Mesendoderm (in vitro differentiated cells): ENCODE data around the gene ESAM. TPM values are rescaled to one million over a fixed set of nuclear protein-coding genes. Genes with fewer than 3 reads are reported as not detected.

ENCODE experiments used
- DNase-seq: peaks from one replicate; pipeline ENCODE4 v3.0.0; 2013
- H2AK5ac ChIP-seq: 2 replicates; pipeline ENCODE4 v1.6.1; 2013; ENCODE audit warnings: low read length, inconsistent platforms
- H2BK120ac ChIP-seq: 2 replicates; pipeline ENCODE4 v1.6.1; 2013; ENCODE audit warnings: low read depth, mild to moderate bottlenecking, low read length, moderate library complexity, mixed read lengths
- H2BK15ac ChIP-seq: replicated peaks from 2 replicates; pipeline ENCODE4 v1.6.1; 2013; ENCODE audit warnings: low read depth, mild to moderate bottlenecking, moderate library complexity
- H2BK5ac ChIP-seq: 2 replicates; pipeline ENCODE4 v1.6.1; 2013; ENCODE audit warnings: low read length, inconsistent platforms
- H3K18ac ChIP-seq: 2 replicates; pipeline ENCODE4 v1.6.1; 2013; ENCODE audit warnings: mild to moderate bottlenecking, low read length, mixed read lengths
- H3K23ac ChIP-seq: one replicate; pipeline ENCODE4 v1.6.1; 2013; ENCODE audit warnings: low read length
- H3K27ac ChIP-seq: 2 replicates; pipeline ENCODE4 v1.5.1; 2013; ENCODE audit warnings: low read depth, mild to moderate bottlenecking, inconsistent platforms, low read length, moderate library complexity
- H3K27me3 ChIP-seq: 2 replicates; pipeline ENCODE4 v1.6.1; 2013; ENCODE audit warnings: low read length, control low read depth, mild to moderate bottlenecking, inconsistent platforms; ENCODE audit not compliant: insufficient read depth, poor library complexity
- H3K36me3 ChIP-seq: 2 replicates; pipeline ENCODE4 v1.6.1; 2013; ENCODE audit warnings: low read length, inconsistent platforms; ENCODE audit not compliant: control insufficient read depth, insufficient read depth
- H3K4ac ChIP-seq: one replicate; pipeline ENCODE4 v1.6.1; 2013; ENCODE audit warnings: low read depth, mild to moderate bottlenecking, low read length, moderate library complexity
- H3K4me1 ChIP-seq: 2 replicates; pipeline ENCODE4 v1.6.1; 2013; ENCODE audit warnings: low read depth, low read length, inconsistent platforms; ENCODE audit not compliant: control insufficient read depth
- H3K4me2 ChIP-seq: 2 replicates; pipeline ENCODE4 v1.6.1; 2013; ENCODE audit warnings: low read length
- H3K4me3 ChIP-seq: 2 replicates; pipeline ENCODE4 v1.5.1; 2013; ENCODE audit warnings: mild to moderate bottlenecking, low read length
- H3K56ac ChIP-seq: one replicate; pipeline ENCODE4 v1.6.1; 2013; ENCODE audit warnings: low read length
- H3K79me1 ChIP-seq: 2 replicates; pipeline ENCODE4 v1.6.1; 2013; ENCODE audit warnings: low read length, inconsistent platforms
- H3K79me2 ChIP-seq: 2 replicates; pipeline ENCODE4 v1.6.1; 2013; ENCODE audit warnings: mild to moderate bottlenecking, low read length; ENCODE audit not compliant: control insufficient read depth, insufficient read depth
- H3K9ac ChIP-seq: 2 replicates; pipeline ENCODE4 v1.6.1; 2013; ENCODE audit warnings: low read length, inconsistent platforms
- H4K5ac ChIP-seq: one replicate; pipeline ENCODE4 v1.6.1; 2013; ENCODE audit warnings: low read length
- H4K8ac ChIP-seq: one replicate; pipeline ENCODE4 v1.6.1; 2013; ENCODE audit warnings: low read depth, mild to moderate bottlenecking, control low read depth, low read length, moderate library complexity
- WGBS: extraction: QIAGEN DNeasy Blood & Tissue Kit; methylation state at CpG from one replicate; pipeline ENCODE4 v1.1.7; 2013; ENCODE audit warnings: low lambda C conversion rate, missing lambda C conversion rate; ENCODE audit not compliant: insufficient coverage; ENCODE audit errors: extremely low coverage; 5-methylcytosine and 5-hydroxymethylcytosine counted together
- polyA plus RNA-seq, 2 experiments: library from polyadenylated mRNA; stranded (reverse); fragments of 200-250 nt; gene quantifications; one replicate each; pipeline ENCODE4 v1.2.3, GENCODE V29; 2013

Gene ESAM
- 0.21 TPM for polyA plus RNA-seq (2013, experiment 1 of 2)
- 0.14 TPM for polyA plus RNA-seq (2013, experiment 2 of 2)

- Histone ChIP-seq H3K79me2 (no peaks in the 10 kb centered on the region), H3K27ac (no peak within 1 kb of the TSS)
- DNase-seq, result peak; percentile 58
Observed at GRCh38 chr11:124762105-124762623, at the start of gene ESAM. Gene ESAM (minus strand): TSS chr11:124762290. CDS start chr11:124762154, 136 bp downstream.

GRCh38 chr11:124811399-124812125 is 49.5 kb upstream of the ESAM start:
- H3K79me2 ChIP-seq, result no peaks in the 10 kb centered on the region
- no peak overlapping the region for H4K5ac ChIP-seq
- no peak overlapping the region for H2BK120ac ChIP-seq
- no peak overlapping the region for H2BK5ac ChIP-seq
- H3K4me1 ChIP-seq, result no peaks in the 10 kb centered on the region
- H3K36me3 ChIP-seq, result no peaks in the 10 kb centered on the region
- WGBS, result no CpG with 5 or more reads among the region's 10 CpGs
- H3K56ac ChIP-seq, result no peak overlapping the region
- no peak overlapping the region for H2AK5ac ChIP-seq
- H4K8ac ChIP-seq, result no peak overlapping the region
- H3K27me3 ChIP-seq, result peaks cover 1% of the 10 kb centered on the region
- DNase-seq, result no peak
- no peak overlapping the region for H3K9ac ChIP-seq
- no peak overlapping the region for H3K4me3 ChIP-seq
- no peak overlapping the region for H3K4me2 ChIP-seq
- H3K18ac ChIP-seq, result no peak overlapping the region
- H3K79me1 ChIP-seq, result no peaks in the 10 kb centered on the region
- no peak overlapping the region for H3K23ac ChIP-seq
- H3K4ac ChIP-seq, result no peak overlapping the region
- H3K27ac ChIP-seq, result no peak overlapping the region
- H2BK15ac ChIP-seq, result no peak overlapping the region

More at GRCh38 chr11:124762105-124762623, at the start of gene ESAM:
- Histone ChIP-seq H3K4me3 (peak within 1 kb of the TSS; percentile 15), H3K36me3 (peaks cover 1% of the 10 kb centered on the region), H2AK5ac (no peak within 1 kb of the TSS), H3K23ac (no peak within 1 kb of the TSS), H3K56ac (peak within 1 kb of the TSS; percentile 76), H4K5ac (no peak within 1 kb of the TSS), H3K9ac (peak within 1 kb of the TSS; percentile 63), H3K79me1 (no peaks in the 10 kb centered on the region), H2BK15ac (no peak within 1 kb of the TSS), H2BK120ac (no peak within 1 kb of the TSS), H3K27me3 (peaks cover 44% of the 10 kb centered on the region), H3K18ac (no peak within 1 kb of the TSS), H3K4me2 (peak within 1 kb of the TSS; percentile 49), H2BK5ac (no peak within 1 kb of the TSS), H3K4me1 (peaks cover 3% of the 10 kb centered on the region), H3K4ac (no peak within 1 kb of the TSS), H4K8ac (no peak within 1 kb of the TSS)
- no CpG with 5 or more reads among the region's 55 CpGs for WGBS

GRCh38 chr11:124807660-124808270 is 45.7 kb upstream of the ESAM start:
- H3K18ac ChIP-seq, result no peak overlapping the region
- no peak overlapping the region for H3K4me3 ChIP-seq
- no peak overlapping the region for H4K8ac ChIP-seq
- no peak overlapping the region for H3K56ac ChIP-seq
- H3K27ac ChIP-seq, result no peak overlapping the region
- H2AK5ac ChIP-seq, result no peak overlapping the region
- H3K36me3 ChIP-seq, result no peaks in the 10 kb centered on the region
- no peak overlapping the region for H3K4me2 ChIP-seq
- DNase-seq, result no peak
- H2BK15ac ChIP-seq, result no peak overlapping the region
- no peak overlapping the region for H2BK5ac ChIP-seq
- H4K5ac ChIP-seq, result no peak overlapping the region
- WGBS, result no CpG with 5 or more reads among the region's 6 CpGs
- H2BK120ac ChIP-seq, result no peak overlapping the region
- no peak overlapping the region for H3K9ac ChIP-seq
- H3K79me1 ChIP-seq, result no peaks in the 10 kb centered on the region
- H3K4ac ChIP-seq, result no peak overlapping the region
- no peak overlapping the region for H3K23ac ChIP-seq
- H3K27me3 ChIP-seq, result no peaks in the 10 kb centered on the region
- no peaks in the 10 kb centered on the region for H3K79me2 ChIP-seq
- H3K4me1 ChIP-seq, result no peaks in the 10 kb centered on the region

GRCh38 chr11:124807201-124807600 is 45.1 kb upstream of the ESAM start:
- Histone ChIP-seq H3K79me2 (no peaks in the 10 kb centered on the region), H3K18ac (no peak overlapping the region), H3K4ac (no peak overlapping the region), H2BK5ac (no peak overlapping the region), H3K4me1 (no peaks in the 10 kb centered on the region), H3K4me2 (no peak overlapping the region), H3K4me3 (no peak overlapping the region), H3K23ac (no peak overlapping the region), H3K27ac (no peak overlapping the region), H4K5ac (no peak overlapping the region), H3K9ac (no peak overlapping the region), H4K8ac (no peak overlapping the region), H3K36me3 (no peaks in the 10 kb centered on the region), H2AK5ac (no peak overlapping the region), H3K27me3 (no peaks in the 10 kb centered on the region), H2BK120ac (no peak overlapping the region), H3K56ac (no peak overlapping the region), H2BK15ac (no peak overlapping the region), H3K79me1 (no peaks in the 10 kb centered on the region)
- no CpG with 5 or more reads among the region's 5 CpGs for WGBS
- no peak for DNase-seq

GRCh38 chr11:124804884-124805283 is 42.8 kb upstream of the ESAM start:
- Histone ChIP-seq H2BK15ac (no peak overlapping the region), H3K27me3 (no peaks in the 10 kb centered on the region), H2AK5ac (no peak overlapping the region), H3K79me1 (no peaks in the 10 kb centered on the region), H3K9ac (no peak overlapping the region), H3K4me1 (peaks cover 2% of the 10 kb centered on the region), H3K4me2 (no peak overlapping the region), H2BK5ac (no peak overlapping the region), H4K8ac (no peak overlapping the region), H3K27ac (no peak overlapping the region), H3K23ac (no peak overlapping the region), H4K5ac (no peak overlapping the region), H3K36me3 (no peaks in the 10 kb centered on the region), H3K4ac (no peak overlapping the region), H2BK120ac (no peak overlapping the region), H3K79me2 (no peaks in the 10 kb centered on the region), H3K56ac (no peak overlapping the region), H3K18ac (no peak overlapping the region), H3K4me3 (no peak overlapping the region)
- no CpG with 5 or more reads among the region's 3 CpGs for WGBS
- no peak for DNase-seq
